NCI-H345 treated with DMSO at 0.1 percent for 48 hours (cell line): Measurements from ENCODE around the gene SCML2.
A peak's percentile ranks its signal among the peaks of the same experiment; 100 is the strongest.
"Not testable (repeated sequence)": the region's sequence is repeated elsewhere in the genome, so short reads cannot be mapped to it uniquely, and the experiment has no call there.

Experiments used
- DNase-seq: peaks from one replicate; lab custom pipeline; 2025; ENCODE audit not compliant: unreplicated experiment; lab: John Stamatoyannopoulos, UW

The SCML2 gene

DNA sequence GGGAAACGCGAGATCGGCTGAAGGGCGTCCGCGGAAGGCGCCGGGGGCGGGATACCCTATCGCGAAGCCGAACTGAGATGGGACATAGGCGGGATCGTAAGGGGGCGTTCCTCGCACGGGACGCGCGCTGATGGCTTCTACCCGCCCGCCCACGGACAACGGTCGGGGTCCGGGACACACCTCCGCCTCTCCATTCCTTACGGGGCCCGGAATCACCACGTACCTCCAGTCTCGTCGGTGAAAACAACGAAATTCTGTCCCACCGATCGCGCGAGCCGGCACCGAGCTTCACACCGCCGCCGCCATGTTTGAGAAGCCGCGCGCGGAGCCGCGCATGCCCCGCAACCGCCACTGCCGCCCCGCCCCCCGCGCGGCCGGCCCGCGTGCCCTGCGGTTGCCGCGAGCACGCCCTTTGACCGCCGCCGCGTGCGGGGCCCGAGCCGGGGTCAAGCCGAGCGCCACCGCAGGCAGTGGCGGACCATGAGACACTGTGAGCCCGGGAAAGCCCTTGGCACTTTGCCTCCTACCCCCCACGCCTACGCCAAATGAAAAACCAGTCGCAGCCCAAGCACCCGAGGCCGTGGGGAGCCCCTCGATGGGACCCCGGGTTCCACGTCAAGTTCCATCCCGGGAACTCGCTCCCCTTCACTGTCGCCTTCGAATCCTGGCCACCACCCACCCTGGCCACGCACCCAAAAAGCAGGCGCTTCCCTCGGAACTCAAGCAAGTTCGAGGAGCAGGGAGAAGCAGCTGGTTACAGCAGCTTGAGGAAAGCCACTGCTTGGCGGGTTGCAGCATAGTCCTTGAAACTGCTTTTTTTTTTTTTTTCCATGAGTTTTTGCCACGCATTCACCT is at the start of gene SCML2:
Gene SCML2, minus strand, starts transcription at position 320 of the 855 bp plus-strand sequence. CDS start 20,617 bp downstream, outside the sequence.
- no peak for DNase-seq

DNA sequence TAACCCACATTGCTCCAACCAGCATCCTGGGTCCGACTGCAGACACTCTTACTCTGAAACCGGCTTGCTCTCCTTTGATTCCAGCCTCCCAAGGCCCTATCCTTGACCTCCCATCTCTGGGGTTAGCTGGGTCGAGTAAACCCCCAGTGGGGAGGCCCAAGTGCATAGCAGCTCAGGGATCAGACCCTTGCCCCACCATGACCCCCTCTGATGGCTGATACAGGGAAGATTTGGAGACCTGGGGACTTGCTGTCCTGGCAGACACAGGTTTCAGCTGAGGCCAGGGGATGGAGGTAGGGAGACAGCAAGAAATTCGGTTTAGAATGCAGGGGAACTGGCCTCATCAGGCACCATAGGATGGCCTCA is 47.3 kb upstream of the SCML2 start:
- DNase-seq: no peak

DNA sequence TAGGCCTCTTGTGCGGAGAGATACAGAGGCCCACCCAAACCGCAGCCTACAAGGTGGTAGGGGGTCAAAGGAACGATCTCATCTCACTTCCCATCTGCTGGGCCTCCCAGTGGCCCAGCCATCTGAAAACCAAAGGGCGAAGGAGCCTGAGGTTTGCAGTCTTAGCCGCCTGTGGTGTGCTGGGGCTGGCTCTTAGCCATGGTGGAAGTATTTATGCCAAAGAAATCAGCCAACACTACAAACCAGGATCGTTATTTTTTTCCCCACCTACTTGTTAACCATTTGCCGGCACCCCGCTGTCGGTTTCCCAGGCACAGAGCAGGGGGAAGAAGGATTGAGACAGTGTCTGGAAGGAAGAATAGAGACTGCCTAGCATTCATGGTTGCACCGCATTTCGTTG is 40.0 kb upstream of the SCML2 start:
- DNase-seq: no peak

DNA sequence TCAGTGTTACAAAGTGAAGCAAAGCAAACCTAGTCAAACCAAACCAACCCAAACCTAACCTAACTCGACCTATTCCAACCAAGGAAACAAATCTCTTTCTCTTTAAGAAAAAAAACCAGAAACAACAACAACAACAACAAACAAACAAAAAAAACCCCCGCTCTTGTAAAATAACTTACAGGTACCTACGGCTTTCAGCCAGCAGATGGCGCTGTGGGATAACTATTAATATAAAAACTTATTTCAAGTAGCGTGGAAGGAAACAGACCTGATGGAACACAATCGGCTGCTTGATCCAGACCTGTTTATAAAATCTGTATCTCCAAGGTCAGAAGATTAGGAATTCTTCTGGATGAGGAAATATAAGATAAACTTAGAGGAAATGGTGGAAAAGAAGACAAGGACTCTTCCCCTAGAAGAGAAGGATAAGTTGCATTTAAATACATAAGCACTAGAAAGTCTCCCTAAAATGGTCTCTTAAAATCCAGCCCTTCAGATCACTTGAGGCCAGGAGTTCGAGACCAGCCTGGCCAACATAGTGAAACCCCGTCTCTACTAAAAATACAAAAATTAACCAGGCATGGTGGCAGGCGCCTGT is 36.6 kb upstream of the SCML2 start:
- peak; percentile 22 for DNase-seq

DNA sequence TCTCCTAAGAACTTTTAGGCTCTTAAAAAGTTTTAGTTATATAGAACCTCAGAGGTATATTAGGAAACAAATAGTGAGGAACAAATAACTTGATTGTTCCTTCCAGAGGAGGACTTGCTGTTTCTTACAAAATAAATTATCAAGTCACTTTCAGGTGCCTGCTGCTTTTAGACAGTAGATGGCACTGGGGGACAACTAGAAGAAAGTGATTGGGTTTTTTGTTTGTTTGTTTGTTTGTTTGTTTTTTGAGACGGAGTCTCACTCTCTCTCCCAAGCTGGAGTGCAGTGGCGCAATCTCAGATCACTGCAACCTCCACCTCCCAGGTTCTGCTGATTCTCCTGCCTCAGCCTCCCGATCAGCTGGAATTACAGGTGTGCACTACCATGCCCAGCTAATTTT is 35.5 kb upstream of the SCML2 start:
- DNase-seq: no peak

DNA sequence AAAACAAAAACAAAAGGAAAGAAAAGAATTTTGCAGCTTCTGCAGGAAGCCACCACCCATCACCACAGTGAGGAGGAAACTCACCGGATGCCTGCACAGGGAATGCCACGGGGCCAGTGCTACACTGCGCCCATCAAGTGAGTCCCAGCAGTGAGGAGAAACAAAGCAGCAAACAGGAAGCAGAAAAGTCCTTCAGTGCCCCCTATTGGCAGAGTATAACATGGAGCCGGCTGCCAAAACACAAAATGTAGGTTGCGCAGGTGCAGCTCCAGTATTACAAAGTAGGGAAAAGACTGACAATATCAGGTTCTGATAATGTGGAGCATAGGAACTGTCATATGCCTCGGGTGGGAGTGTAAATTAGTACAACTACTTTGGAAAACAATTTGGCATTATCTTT is 23.3 kb upstream of the SCML2 start:
- DNase-seq: peak; percentile 3

DNA sequence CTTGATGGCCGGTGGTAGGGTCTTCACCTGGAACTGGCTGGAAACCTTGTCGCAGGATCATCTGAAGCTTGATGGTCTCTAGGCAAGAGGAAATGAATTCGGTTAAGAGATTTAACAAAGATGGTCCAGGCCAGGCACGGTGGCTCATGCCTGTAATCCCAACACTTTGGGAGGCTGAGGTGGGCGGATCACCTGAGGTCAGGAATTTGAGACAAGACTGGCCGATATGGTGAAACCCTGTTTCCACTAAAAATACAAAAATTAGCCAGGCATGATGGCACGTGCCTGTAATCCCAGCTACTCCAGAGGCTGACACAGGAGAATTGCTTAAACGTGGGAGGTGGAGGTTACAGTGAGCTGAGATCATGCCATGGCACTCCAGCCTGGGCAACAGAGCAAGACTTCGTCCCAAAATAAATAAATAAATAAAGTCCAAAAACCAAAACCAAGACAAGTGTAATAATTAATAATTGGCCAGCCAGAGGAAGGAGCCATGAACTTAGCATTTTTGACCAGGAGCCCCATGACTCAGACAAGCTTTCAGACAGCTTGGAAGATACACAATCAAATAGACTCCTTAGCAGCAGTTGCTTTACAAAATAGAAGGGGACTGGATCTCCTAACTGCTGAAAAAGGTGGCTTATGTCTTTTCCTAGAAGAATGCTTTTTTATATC is 20.8 kb upstream of the SCML2 start:
- DNase-seq: not testable (repeated sequence)

DNA sequence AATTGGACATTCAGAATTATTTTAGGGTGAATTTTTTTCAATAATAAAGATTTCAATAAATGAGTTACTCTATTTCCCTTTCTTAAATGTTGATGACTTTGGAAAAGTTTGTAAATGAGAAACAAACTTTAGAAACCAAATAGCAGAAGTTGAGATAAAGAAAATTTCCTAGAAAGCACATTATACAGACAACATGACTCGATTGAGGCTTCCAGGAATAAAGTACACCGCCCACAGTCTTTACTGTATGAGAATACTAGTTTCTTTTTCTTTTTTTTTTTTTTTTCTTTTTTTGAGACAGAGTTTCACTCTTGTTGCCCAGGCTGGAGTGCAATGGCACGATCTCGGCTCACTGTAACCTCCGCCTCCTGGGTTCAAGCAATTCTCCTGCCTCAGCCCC is 14.6 kb upstream of the SCML2 start:
- DNase-seq: not testable (repeated sequence)

DNA sequence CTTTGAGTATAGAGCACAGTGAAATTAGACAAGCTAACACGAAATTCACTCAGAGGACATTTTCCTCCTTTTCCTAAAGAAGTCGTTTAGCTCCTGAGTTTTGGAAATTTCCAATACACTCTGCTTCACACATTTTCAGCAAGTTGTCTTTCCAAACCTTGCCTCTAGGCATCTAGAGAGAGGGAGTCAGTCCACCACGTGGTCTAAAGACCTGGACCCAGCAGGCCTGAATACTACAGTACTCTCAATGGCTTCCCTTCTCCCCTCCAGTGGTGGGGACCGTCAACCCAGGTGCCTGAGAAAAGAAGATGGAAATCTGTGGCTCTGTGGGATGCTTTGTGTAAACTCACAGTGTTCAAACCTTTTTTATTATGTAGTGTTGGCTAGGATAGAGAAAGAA is 13.9 kb upstream of the SCML2 start:
- no peak for DNase-seq

DNA sequence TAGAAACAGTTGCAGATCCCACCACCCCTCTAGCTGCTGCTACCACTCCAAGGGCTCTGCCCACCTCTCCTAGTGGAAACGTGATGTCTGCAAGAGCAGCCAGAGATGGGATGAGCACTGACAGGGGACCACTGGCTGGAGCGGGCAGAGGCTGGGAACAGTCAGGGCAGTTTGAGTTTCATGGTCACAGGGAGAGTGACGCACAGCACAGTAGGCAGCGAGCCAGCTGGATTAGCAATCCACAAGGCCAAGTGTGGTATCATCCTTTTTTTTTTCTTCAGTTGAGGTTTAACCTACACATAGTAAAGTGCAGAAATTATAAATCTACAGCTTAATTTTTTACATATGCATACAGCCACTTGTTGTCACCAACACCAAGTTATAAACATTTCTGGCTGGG is 6.4 kb upstream of the SCML2 start:
- DNase-seq: no peak

DNA sequence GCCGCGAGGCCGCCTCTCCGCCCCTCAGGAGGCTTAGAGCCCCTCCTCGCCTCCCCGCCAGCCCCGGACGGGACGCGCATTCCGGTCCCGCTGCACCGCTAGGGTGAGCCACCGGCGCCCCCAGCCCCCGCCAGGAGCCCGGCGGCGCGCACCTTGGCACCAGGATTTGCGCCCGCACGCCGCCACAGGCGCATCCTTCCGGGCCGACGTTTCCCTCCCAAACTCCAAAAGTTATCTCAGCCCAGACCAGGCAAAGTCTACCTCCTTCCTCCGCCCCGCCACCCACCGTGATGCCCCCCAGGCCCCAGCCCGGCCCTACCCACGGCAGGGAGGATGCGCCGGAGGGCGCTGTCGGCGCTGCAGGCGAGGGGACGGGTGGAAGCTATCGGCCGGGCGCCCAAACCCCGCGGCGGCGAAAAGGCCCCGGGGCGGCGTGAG is 538 bp downstream of the SCML2 start:
- no peak for DNase-seq

DNA sequence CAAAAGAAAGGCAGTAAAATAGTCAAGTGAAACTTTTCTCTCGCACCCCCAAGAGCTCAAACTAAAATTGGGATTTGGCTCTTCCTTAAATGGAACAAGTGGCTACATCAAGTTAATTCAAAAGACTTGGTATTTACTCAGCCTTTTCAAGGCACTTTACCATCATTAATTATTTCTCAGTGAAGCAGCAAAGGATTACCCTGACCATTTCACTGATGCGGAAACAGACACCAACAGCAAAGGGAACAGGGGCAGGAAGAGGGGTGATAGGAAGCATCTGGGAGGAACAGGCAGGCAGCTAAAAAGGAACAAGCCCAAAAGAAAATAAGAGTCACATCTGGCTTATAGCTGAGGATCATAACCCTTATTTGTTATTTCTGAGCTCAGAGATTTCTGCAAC is 2.7 kb downstream of the SCML2 start:
- no peak for DNase-seq

DNA sequence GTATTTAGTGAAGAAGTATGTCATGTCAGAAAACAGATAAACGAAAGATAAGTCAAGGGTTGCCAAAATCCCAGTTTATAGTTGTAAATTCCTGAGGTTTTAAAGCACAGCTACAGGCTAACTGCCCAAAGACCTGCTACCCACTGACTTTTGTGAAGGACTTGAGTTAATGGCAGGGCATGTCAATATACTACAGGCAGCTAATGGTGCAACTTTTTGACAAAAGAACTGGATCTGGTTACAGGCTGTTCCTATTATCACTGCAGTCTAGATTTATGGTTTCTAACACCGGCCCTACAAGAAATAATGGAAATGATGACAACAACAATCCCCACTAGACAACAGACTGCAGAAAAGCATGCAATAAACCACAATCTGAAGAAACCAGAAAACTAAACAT is 6.4 kb downstream of the SCML2 start:
- DNase-seq: no peak

DNA sequence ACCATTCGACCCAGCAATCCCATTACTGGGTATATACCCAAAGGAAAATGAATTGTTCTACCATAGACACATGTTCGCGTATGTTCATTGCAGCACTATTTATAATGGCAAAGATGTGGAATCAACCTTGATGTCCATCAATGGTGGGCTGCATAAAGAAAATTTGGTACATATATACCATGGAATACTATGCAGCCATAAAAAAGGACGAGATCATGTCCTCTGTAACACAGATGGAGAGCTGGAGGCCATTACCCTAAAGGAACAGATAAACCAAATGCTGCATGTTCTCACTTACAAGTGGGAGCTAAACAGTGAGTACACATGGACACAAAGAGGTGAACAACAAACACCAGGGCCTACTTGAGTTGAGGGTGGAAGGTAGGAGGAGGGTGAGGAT is 45.1 kb downstream of the SCML2 start:
- no peak for DNase-seq

DNA sequence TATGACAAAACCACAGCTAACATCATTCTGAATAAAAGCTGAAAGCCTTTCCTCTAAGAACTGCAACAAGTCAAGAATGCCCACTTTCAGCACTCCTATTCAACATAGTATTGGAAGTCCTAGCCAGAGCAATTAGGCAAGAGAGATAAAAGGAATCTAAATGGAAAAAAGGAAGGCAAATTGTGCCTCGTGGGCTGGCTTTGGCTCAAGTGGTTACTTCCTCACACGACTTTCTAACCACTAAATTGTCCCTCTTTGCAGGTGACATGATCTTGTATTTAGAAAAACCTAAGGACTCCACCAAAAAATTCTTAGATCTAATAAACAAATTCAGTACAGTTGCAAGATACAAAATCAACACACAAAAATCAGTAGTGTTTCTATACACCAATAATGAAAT is 57.2 kb downstream of the SCML2 start:
- no peak for DNase-seq

DNA sequence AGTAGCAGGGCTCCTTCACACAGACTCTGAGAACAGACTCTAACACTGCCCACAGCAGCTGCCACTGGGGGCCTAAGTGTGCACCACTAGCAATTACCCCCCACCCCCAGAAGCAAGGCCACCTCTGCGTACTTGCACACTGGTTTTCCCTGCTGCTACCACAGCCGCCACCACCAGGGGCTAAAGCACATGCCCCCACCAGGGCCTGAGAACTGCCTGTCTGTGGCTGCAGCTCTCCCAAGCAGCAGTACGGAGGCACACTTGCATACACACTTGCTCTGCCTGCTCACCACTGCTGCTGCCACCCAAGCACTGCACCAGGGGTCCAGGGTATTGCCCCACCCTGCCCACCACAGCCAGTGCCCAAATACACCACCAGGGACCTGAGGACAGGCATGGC is 59.6 kb downstream of the SCML2 start:
- no peak for DNase-seq

DNA sequence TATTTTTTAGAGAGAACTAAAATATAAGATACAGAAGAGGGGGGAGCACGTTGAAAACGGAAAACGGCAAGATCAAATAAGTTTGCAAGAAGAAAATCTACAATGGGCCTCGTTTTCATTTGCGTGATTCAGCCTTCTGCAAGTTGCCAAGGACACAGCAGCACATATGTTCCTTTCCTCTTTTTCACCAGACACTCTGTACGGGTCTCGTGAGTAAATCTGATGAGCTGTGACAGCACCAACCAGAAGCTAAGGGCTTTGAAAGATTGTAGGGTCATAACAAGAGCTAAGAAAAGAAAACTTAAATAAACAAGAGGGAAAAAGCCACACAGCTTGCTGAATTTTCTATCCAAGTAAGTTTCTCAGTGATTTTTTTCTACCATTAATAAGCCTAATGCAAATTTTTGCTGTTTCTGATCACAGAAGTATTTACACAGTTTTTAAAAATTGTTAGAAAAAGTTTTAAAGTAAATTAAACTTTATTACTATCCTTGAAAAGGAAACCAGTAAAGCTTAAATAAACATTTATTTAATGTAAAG is 63.4 kb downstream of the SCML2 start:
- no peak for DNase-seq

DNA sequence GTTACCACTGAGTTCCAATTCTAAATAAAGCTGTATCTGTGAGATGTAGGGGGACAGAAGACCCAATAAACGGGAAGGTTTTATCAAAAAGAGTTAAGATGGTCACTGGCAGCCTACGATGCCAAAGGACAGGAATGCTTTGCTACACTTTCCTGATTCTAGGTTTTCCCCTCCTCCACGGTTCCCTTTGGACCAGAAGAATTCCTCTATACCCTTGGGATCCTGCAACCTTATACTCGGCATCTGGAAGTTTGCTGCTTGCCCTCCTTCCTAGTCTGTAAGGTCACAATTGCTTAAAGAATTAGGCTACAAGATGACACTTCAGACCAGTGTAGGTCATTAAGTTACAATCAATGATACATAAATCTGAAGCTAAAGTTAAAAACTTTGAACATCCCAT is 64.3 kb downstream of the SCML2 start:
- no peak for DNase-seq

DNA sequence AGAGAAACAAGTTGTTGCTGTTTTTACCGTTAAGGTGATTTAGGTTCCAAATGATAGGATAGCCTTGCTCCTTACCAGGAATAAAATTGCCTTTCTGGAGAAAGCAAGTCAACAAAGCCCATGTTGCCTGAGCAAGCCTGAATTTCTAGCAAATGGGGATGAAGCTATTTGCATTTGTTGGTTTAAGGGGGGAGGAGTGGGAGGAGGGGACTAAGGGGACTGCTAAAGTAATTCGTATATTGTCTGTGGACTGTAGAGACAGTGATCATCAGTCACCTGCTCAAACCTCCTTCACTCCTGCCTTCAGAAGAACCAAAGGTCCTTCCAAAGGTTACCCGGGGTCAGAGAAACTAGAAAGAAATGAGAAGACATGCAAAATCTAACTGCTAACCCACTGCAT is 65.8 kb downstream of the SCML2 start:
- no peak for DNase-seq

DNA sequence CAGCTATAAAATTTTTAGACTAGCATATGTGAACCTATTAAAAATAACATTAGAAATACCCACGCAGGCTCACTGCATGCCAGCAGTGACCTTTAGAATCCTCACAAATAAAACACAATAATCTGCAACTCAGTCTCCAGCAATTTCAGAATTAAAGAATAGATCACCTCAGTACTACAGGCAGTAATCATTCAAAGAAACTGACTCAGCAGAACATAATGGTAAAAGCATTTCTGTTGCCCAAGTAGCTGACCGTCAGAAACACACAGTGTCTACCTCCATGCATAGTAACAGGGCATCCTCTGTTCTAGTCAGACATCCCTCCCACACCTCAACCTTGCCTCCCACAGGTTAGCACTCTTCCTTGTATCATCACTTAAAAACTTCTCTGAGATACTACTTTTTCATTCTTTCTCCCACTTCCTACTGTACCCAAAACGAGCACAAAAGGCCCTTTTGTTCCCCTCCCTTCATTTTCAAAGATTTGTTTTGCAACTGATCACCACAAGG is 68.1 kb downstream of the SCML2 start:
- DNase-seq: no peak

DNA sequence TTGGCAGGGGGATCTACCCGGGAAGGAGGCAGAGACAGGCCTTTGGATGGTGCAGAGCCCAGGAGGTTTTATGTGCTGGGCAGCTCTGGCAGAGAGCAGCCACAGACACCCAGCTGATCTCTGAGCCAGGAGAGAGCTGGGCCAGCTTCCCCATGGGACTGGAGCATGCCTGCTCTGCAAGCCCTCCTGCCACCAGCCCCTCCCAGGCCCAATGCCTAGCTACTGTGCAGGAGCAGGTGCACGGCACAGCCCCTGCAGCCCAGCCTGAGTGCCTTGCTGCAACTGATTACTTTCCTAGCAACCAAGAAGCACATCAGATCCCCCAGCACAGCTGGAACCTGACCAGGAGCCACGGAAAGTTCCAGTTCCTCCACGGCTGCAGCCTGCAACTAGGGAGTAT is 76.0 kb downstream of the SCML2 start:
- DNase-seq: no peak

DNA sequence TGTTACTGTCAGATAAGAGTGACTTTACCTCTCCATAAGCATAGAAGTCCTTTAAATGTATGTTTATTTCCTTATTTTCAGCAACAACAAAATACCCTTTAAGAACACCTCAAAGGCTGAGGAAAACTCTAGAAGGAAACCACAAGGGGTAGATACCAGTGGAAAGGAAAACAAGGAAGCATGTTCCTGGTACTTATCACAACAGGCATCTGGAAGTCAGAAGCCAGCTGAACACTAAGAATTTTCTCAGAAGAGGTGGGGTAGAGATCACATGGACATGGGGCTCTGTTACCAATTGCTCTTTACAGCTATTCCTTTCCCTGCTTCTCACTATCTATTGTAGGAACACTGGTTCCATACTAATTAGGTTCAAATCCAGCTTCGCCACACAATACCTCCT is 82.3 kb downstream of the SCML2 start:
- DNase-seq: no peak
